GM18861 (cell line): Measurements from ENCODE around the gene TMEM184B.

Source experiments
- ATAC-seq: cut with Tn5 transposase; IDR thresholded peaks from one replicate; pipeline ENCODE4 v1.9.1; 2021; ENCODE audit not compliant: unreplicated experiment

TMEM184B gene

GRCh38 chr22:38282397-38282796, 9.6 kb upstream of the TMEM184B start:
- no peak for ATAC-seq

GRCh38 chr22:38276166-38276565, 3.4 kb upstream of the TMEM184B start:
- no peak for ATAC-seq

- no peak for ATAC-seq
Observed at GRCh38 chr22:38273135-38273826, 471 bp upstream of the TMEM184B start.

GRCh38 chr22:38271927-38272372, 860 bp downstream of the TMEM184B start:
- ATAC-seq = no peak

- no peak for ATAC-seq
Observed at GRCh38 chr22:38271101-38271500, 1.7 kb downstream of the TMEM184B start.

- no peak for ATAC-seq
Observed at GRCh38 chr22:38270091-38270992, 2.5 kb downstream of the TMEM184B start.

- no peak for ATAC-seq
Observed at GRCh38 chr22:38269466-38269865, 3.3 kb downstream of the TMEM184B start.

GRCh38 chr22:38267086-38267485, 5.7 kb downstream of the TMEM184B start:
- no peak for ATAC-seq

- ATAC-seq = no peak
Observed at GRCh38 chr22:38266120-38266519, 6.7 kb downstream of the TMEM184B start.

GRCh38 chr22:38264322-38264843, 8.4 kb downstream of the TMEM184B start:
- ATAC-seq = no peak

GRCh38 chr22:38262051-38262795, 10.6 kb downstream of the TMEM184B start:
- ATAC-seq = no peak

- ATAC-seq = no peak
Observed at GRCh38 chr22:38260761-38261681, 11.8 kb downstream of the TMEM184B start.

- no peak for ATAC-seq
Observed at GRCh38 chr22:38259370-38259769, 13.4 kb downstream of the TMEM184B start.

- no peak for ATAC-seq
Observed at GRCh38 chr22:38258895-38259294, 13.9 kb downstream of the TMEM184B start.

- no peak for ATAC-seq
Observed at GRCh38 chr22:38257650-38258250, 15.1 kb downstream of the TMEM184B start.

GRCh38 chr22:38257181-38257580, 15.6 kb downstream of the TMEM184B start:
- no peak for ATAC-seq

GRCh38 chr22:38255697-38256096, 17.1 kb downstream of the TMEM184B start:
- ATAC-seq = no peak

- no peak for ATAC-seq
Observed at GRCh38 chr22:38251341-38251692, 21.5 kb downstream of the TMEM184B start.

GRCh38 chr22:38250643-38251340, 22.0 kb downstream of the TMEM184B start:
- ATAC-seq = no peak
